ENCODE results near the gene HERC3. TPM values are rescaled to one million over a fixed set of nuclear protein-coding genes. Genes with fewer than 3 reads are reported as not detected.

Gene HERC3
- total and polyA plus RNA-seq, 3 donors from 2014 or later: 8.1 to 15.7 (median 14.6) TPM

DNA sequence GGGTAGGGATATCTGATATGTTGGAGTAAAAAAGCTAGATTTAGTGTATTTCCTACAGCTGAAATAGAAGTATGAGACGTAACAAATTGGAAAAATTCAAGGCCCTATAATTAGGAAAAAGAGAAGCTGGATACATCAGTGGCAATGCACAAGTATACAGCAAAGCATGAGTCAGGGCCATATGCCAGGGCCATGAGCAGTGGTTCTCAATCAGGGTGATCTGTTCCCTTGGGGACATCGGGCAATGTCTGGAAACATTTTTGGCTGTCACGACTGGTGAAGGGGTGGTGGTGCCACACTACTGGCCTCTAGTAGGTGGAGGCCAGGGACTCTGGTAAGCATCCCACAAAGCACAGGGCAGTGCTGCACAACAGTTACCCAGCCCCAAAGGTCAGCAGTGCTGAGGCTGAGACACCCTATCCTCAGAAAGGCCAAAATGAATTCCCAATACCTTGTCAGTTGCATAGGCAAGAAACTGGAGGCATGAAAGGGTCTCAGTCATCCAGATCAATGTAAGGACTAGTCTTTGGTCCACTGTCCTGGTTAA is 142.2 kb downstream of the HERC3 start:
- intact Hi-C loops (cut with DNase I; ENCODE audit: low total_unique reads): no loop called here
- Histone ChIP-seq H3K9me3 (no peaks in the 10 kb centered on the region), H3K27me3 (no peaks in the 10 kb centered on the region), H3K27ac (no peak overlapping the region), H3K4me3 (no peak overlapping the region), H3K36me3 (ENCODE audit: low read depth, missing control alignments) (no peaks in the 10 kb centered on the region), H3K4me1 (peaks cover 22% of the 10 kb centered on the region)
- WGBS, 2 donors: 87 to 91% methylated on average over 3 of the region's 3 CpGs
- TF ChIP-seq, protein P1, sequence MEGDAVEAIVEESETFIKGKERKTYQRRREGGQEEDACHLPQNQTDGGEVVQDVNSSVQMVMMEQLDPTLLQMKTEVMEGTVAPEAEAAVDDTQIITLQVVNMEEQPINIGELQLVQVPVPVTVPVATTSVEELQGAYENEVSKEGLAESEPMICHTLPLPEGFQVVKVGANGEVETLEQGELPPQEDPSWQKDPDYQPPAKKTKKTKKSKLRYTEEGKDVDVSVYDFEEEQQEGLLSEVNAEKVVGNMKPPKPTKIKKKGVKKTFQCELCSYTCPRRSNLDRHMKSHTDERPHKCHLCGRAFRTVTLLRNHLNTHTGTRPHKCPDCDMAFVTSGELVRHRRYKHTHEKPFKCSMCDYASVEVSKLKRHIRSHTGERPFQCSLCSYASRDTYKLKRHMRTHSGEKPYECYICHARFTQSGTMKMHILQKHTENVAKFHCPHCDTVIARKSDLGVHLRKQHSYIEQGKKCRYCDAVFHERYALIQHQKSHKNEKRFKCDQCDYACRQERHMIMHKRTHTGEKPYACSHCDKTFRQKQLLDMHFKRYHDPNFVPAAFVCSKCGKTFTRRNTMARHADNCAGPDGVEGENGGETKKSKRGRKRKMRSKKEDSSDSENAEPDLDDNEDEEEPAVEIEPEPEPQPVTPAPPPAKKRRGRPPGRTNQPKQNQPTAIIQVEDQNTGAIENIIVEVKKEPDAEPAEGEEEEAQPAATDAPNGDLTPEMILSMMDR (IDR thresholded peaks at IDR 0.05): no peak
- no peak for TF ChIP-seq POLR2A (IDR thresholded peaks at IDR 0.05)
- no peak for DNase-seq

DNA sequence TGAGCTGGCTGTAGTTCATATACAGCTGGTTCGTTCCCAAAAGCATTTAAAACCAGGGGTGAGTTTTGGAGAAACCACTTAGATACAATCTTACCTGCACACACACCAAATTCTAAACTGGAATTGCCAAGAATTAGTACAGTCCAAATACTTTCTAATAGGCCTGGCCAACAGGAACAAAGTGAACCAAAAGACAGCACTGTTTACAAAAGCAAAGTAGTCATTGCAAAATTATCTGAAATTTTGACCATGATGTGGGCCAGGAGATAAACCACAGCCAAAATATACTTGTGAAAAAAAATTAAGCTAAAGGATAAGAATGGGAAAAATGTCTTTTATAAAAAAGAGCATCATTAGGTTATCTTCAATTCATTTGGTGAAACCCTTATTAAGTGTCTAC is 143.3 kb downstream of the HERC3 start:
- TF ChIP-seq, protein P1 (IDR thresholded peaks at IDR 0.05): no peak
- TF ChIP-seq POLR2A (IDR thresholded peaks at IDR 0.05): no peak
- H3K27me3 ChIP-seq: no peaks in the 10 kb centered on the region
- intact Hi-C loops (cut with DNase I; ENCODE audit: low total_unique reads): no loop called here
- no peaks in the 10 kb centered on the region for H3K36me3 ChIP-seq (ENCODE audit: low read depth, missing control alignments)
- H3K9me3 ChIP-seq: no peaks in the 10 kb centered on the region
- no peak for DNase-seq
- WGBS, 2 donors: 44 to 57% methylated on average over 1 of the region's 1 CpG
- no peak overlapping the region for H3K4me3 ChIP-seq
- H3K4me1 ChIP-seq: peaks cover 22% of the 10 kb centered on the region
- H3K27ac ChIP-seq: peak overlapping the region in 1 of 2 donors; percentile 41

DNA sequence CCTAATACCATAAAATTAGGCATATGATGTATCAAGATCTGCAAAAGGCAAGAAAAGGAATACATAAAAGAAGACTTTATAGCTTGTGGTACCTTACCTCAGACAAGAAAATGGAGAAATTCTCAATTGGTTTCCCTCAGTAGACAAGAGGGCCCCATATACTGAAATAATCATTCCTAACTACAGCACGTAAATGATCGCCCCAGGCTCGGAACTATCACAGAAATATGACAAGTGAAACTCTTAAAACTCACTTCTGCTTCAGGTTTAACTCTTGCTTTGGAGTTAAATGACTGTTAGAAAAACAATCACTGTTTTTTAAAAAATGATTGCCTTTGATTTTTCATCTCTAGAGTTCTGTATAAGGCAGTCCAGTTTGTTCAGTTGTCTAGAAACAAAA is 144.0 kb downstream of the HERC3 start:
- H3K27me3 ChIP-seq: no peaks in the 10 kb centered on the region
- H3K27ac ChIP-seq: peak overlapping the region; percentile 3 to 36
- no peak overlapping the region for H3K4me3 ChIP-seq
- no peaks in the 10 kb centered on the region for H3K36me3 ChIP-seq (ENCODE audit: low read depth, missing control alignments)
- intact Hi-C loops (cut with DNase I; ENCODE audit: low total_unique reads): no loop called here
- TF ChIP-seq, protein P1 (IDR thresholded peaks at IDR 0.05): no peak
- TF ChIP-seq POLR2A (IDR thresholded peaks at IDR 0.05): no peak
- DNase-seq: no peak
- WGBS, 2 donors: 74 to 78% methylated on average over 3 of the region's 3 CpGs
- no peaks in the 10 kb centered on the region for H3K9me3 ChIP-seq
- H3K4me1 ChIP-seq: peaks cover 22% of the 10 kb centered on the region

DNA sequence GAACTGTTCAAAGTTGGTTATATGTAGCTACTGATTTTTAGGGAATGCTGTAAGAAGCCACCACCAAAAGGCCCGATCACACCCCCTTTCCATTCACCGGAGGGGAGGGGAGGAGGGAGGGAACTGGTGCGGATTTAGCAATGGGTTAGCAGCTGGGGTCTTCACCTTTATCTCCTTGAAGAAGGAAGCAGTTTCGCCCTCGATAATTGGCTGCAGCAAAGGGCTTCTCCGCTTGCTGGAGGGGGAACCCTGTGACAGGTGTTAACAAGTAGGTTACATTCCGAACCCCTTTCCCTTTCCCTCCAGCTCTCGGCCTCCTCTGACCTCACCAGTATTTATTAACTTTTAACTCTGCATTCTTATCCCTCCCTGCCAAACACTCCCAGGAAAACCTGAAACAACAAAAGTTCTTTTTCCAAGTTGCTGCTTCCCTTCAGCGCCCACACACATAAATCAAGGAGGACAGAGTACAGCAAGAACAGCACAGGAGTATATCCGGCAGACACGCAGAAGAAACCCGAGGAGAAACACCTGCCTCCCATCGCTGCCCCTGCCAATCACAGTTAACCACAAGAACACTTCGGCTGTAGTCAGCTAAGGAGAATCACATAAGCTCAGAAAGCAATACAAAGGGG is 145.1 kb downstream of the HERC3 start:
- Histone ChIP-seq H3K4me3 (no peak overlapping the region), H3K9me3 (no peaks in the 10 kb centered on the region), H3K4me1 (peaks cover 22% of the 10 kb centered on the region), H3K27me3 (no peaks in the 10 kb centered on the region), H3K27ac (peak overlapping the region; percentile 13 to 36), H3K36me3 (ENCODE audit: low read depth, missing control alignments) (no peaks in the 10 kb centered on the region)
- DNase-seq: no peak
- TF ChIP-seq POLR2A (IDR thresholded peaks at IDR 0.05): no peak
- TF ChIP-seq, protein P1 (IDR thresholded peaks at IDR 0.05): no peak
- intact Hi-C loops (cut with DNase I; ENCODE audit: low total_unique reads): no loop called here
- WGBS, 2 donors: 29 to 36% methylated on average over 14 of the region's 14 CpGs

DNA sequence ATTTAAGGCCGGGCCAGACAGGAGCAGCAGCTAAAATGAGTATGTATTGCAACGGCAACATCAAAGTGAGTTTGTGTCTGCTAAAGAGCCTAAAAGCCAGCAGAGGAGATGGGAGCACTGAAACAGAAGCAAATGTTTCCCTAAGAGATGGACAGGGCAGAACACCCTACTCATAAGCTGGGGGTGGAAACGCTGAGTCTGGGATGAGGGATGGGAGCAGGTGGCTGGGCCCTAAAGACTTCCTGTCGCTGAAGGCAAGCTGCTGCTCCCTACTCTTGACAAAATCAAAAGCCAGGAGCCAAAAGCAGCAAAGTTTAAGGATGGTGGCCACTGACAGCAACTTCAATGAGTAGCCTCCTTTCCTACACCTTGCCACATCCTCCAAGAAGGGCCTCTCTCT is 145.9 kb downstream of the HERC3 start:
- H3K36me3 ChIP-seq (ENCODE audit: low read depth, missing control alignments): no peaks in the 10 kb centered on the region
- peaks cover 22% of the 10 kb centered on the region for H3K4me1 ChIP-seq
- intact Hi-C loops (cut with DNase I; ENCODE audit: low total_unique reads): no loop called here
- H3K27me3 ChIP-seq: no peaks in the 10 kb centered on the region
- 72 to 81% methylated on average over 4 of the region's 4 CpGs for WGBS, 2 donors
- no peak overlapping the region for H3K4me3 ChIP-seq
- H3K9me3 ChIP-seq: no peaks in the 10 kb centered on the region
- no peak for DNase-seq
- TF ChIP-seq POLR2A (IDR thresholded peaks at IDR 0.05): no peak
- TF ChIP-seq, protein P1 (IDR thresholded peaks at IDR 0.05): no peak
- H3K27ac ChIP-seq: peak overlapping the region in 1 of 2 donors; percentile 36

All from testis (tissue), 3 donors.